Memory B cell (primary cell): ENCODE measurements around the gene RNF13.
"Not testable (repeated sequence)": the region's sequence is repeated elsewhere in the genome, so short reads cannot be mapped to it uniquely, and the experiment has no call there.

ENCODE experiments used
- ATAC-seq: fragments of 150-1000 bp; cut with Tn5 transposase; 2 replicates; pipeline ENCODE4 v1.10.0; 2021; ENCODE audit warnings: low read depth, mild to moderate bottlenecking, moderate library complexity
- DNase-seq, 2 donors: peaks; one replicate each; pipeline ENCODE4 v3.0.0; 2022; ENCODE audit warnings: low spot score in 2 of 2
- H3K27ac Mint-ChIP-seq: one replicate; pipeline ENCODE4 v1.8.0; 2022; ENCODE audit warnings: mild to moderate bottlenecking, moderate library complexity, mixed read lengths
- H3K27me3 Mint-ChIP-seq: one replicate; pipeline ENCODE4 v1.8.0; 2022; ENCODE audit warnings: mixed read lengths
- H3K36me3 Mint-ChIP-seq: one replicate; pipeline ENCODE4 v1.8.0; 2022; ENCODE audit warnings: mild to moderate bottlenecking, mixed read lengths
- H3K4me1 Mint-ChIP-seq: one replicate; pipeline ENCODE4 v1.8.0; 2022; ENCODE audit warnings: mixed read lengths
- H3K4me3 Mint-ChIP-seq: one replicate; pipeline ENCODE4 v1.8.0; 2022; ENCODE audit warnings: mild to moderate bottlenecking, moderate library complexity, mixed read lengths
- H3K9me3 Mint-ChIP-seq: one replicate; pipeline ENCODE4 v1.8.0; 2022; ENCODE audit warnings: mixed read lengths

Gene RNF13

DNA sequence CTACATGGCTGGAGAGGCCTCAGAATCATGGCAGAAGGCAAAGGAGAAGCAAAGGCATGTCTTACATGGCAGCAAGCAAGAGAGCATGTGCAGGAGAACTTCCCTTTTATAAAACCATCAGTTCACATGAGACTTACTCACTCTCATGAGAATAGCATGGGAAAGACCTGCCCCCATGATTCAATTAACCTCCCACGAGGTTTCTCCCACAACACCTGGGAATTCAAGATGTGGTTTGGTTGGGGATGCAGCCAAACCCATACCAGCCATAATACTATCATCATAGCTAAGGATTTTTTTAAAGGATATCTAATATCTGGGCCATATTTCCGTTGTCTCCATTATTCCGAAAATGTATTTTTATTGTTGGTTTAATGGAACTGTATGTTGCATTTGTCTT is 26.5 kb downstream of the RNF13 start:
- peaks cover 38% of the 10 kb centered on the region for H3K36me3 Mint-ChIP-seq
- H3K27ac Mint-ChIP-seq = not testable (repeated sequence)

DNA sequence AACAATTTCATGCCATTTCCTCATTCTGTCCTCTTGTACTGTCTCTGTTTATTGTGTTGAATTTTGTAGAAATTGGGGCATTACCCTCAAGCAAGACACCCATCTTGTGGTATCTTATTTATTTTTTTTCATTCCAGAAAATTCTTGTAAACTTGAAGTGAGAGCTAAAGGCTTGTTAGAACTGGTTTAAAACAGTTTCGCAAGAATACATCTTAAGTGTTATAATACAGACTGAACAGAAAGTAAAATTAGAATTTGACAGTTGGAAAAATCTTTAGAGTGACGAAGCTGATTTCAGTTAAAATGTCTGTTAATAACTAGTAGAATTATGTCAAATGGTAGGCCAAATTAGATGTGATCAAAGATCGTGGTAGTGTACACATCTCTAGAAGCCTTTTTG is 26.9 kb downstream of the RNF13 start:
- Mint-ChIP-seq H3K4me3 (no peak overlapping the region), H3K9me3 (peaks cover 6% of the 10 kb centered on the region), H3K27me3 (no peaks in the 10 kb centered on the region), H3K36me3 (peaks cover 34% of the 10 kb centered on the region), H3K4me1 (peaks cover 26% of the 10 kb centered on the region), H3K27ac (peak overlapping the region; percentile 65)
- DNase-seq = no peak
- no peak for ATAC-seq

More for the DNA sequence above, 26.5 kb downstream of the RNF13 start:
- not testable (repeated sequence) for DNase-seq, ATAC-seq, H3K4me3 Mint-ChIP-seq, H3K27me3 Mint-ChIP-seq
- Mint-ChIP-seq H3K4me1 (peaks cover 24% of the 10 kb centered on the region), H3K9me3 (peaks cover 10% of the 10 kb centered on the region)

DNA sequence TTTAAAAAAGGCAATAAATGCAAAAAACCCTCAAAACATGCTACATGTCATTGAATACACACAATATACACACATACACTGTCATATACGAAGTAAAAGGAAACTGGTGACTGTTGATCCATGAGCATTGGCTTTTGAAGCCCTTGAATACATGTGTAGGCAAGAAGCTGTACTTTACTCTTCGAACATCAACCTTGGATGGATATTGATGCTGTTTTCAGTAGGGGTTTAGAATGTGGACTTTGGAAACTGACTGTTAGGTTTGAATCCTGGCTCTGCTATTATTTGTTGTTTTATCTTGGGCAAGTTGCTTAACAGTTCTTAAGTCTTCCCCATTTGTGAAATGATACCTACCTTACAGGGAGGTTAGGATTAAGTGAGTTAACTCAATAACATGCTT is 30.5 kb downstream of the RNF13 start:
- ATAC-seq (no peak), DNase-seq (no peak)
- Mint-ChIP-seq H3K4me1 (peaks cover 34% of the 10 kb centered on the region), H3K9me3 (peaks cover 5% of the 10 kb centered on the region), H3K27ac (no peak overlapping the region), H3K27me3 (no peaks in the 10 kb centered on the region), H3K36me3 (peaks cover 25% of the 10 kb centered on the region), H3K4me3 (no peak overlapping the region)

DNA sequence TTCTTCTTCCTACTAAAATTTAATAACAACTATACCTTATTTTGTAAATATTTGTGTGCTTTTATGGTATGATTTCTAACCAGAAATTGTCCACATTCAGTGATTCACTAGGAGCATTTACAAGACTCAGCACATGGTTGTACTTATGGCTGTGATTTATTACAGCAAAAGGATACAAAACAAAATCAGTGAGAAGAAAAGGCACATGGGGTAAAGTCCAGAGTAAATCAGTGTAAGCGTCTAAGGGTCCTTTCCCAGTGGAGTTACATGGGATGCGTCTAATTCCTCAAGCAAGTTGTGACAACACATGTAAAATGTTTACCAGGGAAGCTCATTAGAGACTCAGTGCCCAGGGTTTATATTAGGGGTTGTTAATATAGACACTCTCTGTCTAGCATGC is 31.1 kb downstream of the RNF13 start:
- H3K27me3 Mint-ChIP-seq = no peaks in the 10 kb centered on the region
- peaks cover 28% of the 10 kb centered on the region for H3K36me3 Mint-ChIP-seq
- H3K27ac Mint-ChIP-seq = no peak overlapping the region
- H3K4me3 Mint-ChIP-seq = no peak overlapping the region
- ATAC-seq (no peak), DNase-seq (no peak)
- H3K9me3 Mint-ChIP-seq = peaks cover 5% of the 10 kb centered on the region
- peaks cover 36% of the 10 kb centered on the region for H3K4me1 Mint-ChIP-seq

DNA sequence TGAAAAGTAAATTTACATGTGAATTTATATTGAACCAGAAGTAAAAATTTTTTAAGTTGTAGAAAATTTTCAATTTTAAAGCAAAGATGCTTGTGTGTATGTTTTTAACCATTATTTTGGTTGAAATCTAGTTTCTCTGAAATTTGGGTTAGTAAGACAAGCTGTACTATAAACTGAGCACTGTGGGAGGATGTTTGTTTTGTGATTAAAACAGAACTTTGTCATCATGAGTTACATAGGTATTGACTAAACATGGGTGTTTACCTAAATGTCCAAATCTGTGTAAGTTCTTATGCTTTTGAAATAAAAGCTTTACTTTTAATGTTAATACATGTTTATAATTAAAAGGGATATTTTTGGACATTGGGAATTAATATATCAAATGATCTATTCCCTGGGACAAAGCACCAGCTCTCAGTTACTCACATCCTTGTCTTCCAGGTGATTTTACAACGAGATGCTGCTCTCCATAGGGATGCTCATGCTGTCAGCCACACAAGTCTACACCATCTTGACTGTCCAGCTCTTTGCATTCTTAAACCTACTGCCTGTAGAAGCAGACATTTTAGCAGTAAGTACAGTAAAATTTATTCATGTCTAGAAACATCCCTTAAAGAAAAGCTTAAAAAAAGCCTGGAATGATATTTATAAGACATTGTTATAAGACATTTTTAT is 32.7 kb downstream of the RNF13 start:
- H3K36me3 Mint-ChIP-seq = peaks cover 30% of the 10 kb centered on the region
- H3K4me1 Mint-ChIP-seq = peaks cover 28% of the 10 kb centered on the region
- no peak overlapping the region for H3K27ac Mint-ChIP-seq

DNA sequence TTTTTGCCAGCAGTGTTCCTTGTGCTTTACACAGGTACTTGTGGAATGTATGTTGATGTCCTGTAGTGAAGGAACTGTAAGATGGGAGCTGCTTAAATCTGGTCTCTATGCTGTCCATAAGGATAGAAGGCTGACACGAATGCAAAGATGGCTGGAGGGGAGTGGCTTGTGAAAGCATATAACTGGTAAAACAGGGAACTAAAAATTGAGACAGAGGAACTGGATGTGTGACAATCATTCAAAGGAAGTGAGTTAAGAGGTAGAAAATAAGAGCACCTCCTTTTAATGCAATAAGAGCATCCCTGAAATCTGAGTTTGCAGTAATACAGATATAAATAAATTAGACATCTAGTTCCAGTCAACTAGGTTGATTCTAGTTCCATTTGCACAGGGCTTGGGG is 35.2 kb downstream of the RNF13 start:
- peaks cover 2% of the 10 kb centered on the region for H3K9me3 Mint-ChIP-seq
- H3K4me3 Mint-ChIP-seq = no peak overlapping the region
- peaks cover 17% of the 10 kb centered on the region for H3K4me1 Mint-ChIP-seq
- H3K36me3 Mint-ChIP-seq = peaks cover 38% of the 10 kb centered on the region
- no peaks in the 10 kb centered on the region for H3K27me3 Mint-ChIP-seq
- H3K27ac Mint-ChIP-seq = peak overlapping the region; percentile 60
- ATAC-seq (no peak), DNase-seq (no peak)

More for the DNA sequence above, 32.7 kb downstream of the RNF13 start:
- ATAC-seq (no peak), DNase-seq (no peak)
- Mint-ChIP-seq H3K4me3 (no peak overlapping the region), H3K27me3 (no peaks in the 10 kb centered on the region), H3K9me3 (peaks cover 2% of the 10 kb centered on the region)

DNA sequence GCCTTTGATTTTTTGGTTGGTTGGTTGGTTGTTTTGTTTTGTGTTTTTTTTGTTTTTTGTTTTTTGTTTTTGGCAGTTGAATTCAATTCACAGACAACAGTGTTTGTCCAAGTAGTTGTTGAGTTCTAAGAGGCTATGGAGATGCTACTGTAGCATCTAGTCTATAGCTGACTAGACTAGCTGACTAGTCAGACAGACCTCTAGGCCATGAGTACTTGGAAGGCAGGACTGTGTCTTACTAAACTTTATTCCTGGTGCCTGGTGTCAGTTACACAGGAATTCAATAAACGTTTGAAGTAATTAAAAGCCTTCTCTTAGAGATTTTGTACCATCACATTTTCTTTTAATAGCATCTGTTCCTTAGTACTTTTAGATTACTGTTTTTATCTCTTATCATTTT is 35.7 kb downstream of the RNF13 start:
- Mint-ChIP-seq H3K27ac (peak overlapping the region; percentile 60), H3K27me3 (no peaks in the 10 kb centered on the region), H3K36me3 (peaks cover 39% of the 10 kb centered on the region), H3K4me3 (no peak overlapping the region), H3K9me3 (peaks cover 2% of the 10 kb centered on the region), H3K4me1 (peaks cover 17% of the 10 kb centered on the region)
- no peak for ATAC-seq
- no peak for DNase-seq

DNA sequence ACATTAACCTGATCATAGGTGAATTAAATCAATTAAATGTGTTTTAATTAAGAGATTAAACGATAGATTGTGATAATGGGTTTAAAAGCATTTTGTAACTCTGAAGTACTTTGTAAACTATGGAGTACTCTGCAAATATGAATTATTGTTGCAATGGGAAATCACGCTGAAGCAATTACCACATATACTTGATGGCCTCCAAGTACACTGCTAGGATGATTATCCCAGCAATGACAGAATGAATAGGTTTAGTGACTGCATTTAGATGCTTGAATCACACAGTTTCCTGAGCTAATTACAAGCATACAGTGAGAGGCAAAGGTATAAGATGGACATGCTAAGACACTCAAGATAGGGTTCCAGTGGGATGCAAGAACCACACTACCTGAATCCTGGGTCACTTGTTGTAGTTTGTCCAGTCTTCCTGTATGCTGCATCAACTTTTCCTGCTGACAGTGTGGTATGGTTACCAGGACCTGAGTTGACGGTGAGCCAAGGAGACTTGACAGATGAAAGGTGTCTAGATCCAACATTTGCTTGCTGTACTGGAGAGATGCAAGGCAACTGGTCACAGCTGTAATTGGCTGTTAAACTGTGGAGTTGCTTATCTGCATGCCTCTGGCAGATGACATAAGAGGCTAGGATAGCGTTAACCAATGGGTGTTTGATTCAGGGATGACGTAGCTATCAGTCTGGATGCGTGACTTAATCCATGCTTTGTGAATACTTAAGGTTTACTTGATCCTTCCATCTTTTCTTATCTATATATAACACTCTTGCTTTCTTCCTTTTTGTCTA is 38.0 kb downstream of the RNF13 start:
- DNase-seq (no peak), ATAC-seq (no peak)
- Mint-ChIP-seq H3K27me3 (no peaks in the 10 kb centered on the region), H3K4me3 (no peak overlapping the region), H3K36me3 (peaks cover 47% of the 10 kb centered on the region), H3K9me3 (peaks cover 3% of the 10 kb centered on the region), H3K27ac (no peak overlapping the region), H3K4me1 (peaks cover 15% of the 10 kb centered on the region)

DNA sequence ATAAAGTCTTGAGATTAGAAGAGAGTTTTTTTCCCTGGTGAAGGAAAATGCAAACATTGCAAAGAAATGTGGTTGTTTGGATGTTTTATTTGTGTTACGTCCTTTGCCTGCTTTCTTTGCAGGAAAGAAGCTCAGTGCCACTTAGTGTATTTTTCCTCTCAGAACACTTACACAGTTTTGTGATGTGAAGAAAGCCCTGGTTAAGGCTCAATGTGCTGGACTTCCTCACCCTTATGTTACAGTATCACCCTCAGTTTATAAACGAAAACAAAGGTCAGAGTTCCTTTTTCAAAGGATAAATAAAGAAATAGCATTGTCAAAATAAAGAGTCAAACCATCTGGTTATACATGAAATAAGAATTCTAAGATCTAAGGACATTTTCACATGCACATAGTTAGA is 45.9 kb downstream of the RNF13 start:
- Mint-ChIP-seq H3K36me3 (peaks cover 31% of the 10 kb centered on the region), H3K27ac (no peak overlapping the region), H3K9me3 (peaks cover 1% of the 10 kb centered on the region), H3K27me3 (no peaks in the 10 kb centered on the region), H3K4me3 (no peak overlapping the region), H3K4me1 (peaks cover 6% of the 10 kb centered on the region)
- ATAC-seq (no peak), DNase-seq (no peak)

DNA sequence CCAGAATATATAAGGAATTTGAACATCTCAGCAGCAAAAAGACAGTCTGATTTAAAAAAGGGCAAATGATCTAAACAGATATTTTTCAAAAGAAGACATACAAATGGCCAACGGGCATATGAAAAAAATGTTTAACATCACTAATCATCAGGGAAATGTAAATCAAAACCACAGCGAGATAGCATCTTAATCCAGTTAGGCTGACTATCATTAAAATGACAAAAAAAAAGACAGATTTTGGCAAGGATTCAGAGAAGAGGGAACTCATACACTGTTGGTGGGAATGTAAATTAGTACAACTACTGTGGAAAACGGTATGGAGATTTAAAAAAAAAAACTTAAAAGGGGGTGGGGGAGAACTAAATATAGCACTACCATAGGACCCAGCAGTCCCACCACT is 47.9 kb downstream of the RNF13 start:
- H3K4me3 Mint-ChIP-seq = no peak overlapping the region
- peaks cover 2% of the 10 kb centered on the region for H3K9me3 Mint-ChIP-seq
- no peaks in the 10 kb centered on the region for H3K27me3 Mint-ChIP-seq
- ATAC-seq (no peak), DNase-seq (no peak)
- H3K4me1 Mint-ChIP-seq = peaks cover 3% of the 10 kb centered on the region
- H3K27ac Mint-ChIP-seq = no peak overlapping the region
- H3K36me3 Mint-ChIP-seq = peaks cover 31% of the 10 kb centered on the region

DNA sequence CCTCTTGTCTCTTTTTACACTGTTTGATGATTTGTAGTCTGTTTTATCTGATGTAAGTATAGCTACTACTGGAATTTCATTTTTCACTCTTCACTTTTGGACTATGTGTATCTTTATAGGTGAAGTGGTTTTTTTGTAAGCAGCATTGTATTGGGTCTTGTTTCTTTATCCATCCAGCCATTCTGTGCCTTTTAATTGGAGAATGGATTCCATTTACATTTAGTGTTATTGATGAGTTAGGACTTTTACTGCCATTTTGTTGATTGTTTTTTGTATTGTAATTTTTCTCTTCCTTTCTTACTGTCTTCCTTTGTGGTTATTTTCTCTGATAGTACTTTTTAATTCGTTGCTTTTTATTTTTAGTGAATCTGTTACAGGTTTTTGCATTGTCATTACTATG is 54.5 kb downstream of the RNF13 start:
- H3K36me3 Mint-ChIP-seq = peaks cover 49% of the 10 kb centered on the region
- no peaks in the 10 kb centered on the region for H3K27me3 Mint-ChIP-seq
- DNase-seq (no peak), ATAC-seq (no peak)
- peaks cover 19% of the 10 kb centered on the region for H3K9me3 Mint-ChIP-seq
- H3K4me1 Mint-ChIP-seq = peaks cover 5% of the 10 kb centered on the region
- H3K4me3 Mint-ChIP-seq = no peak overlapping the region
- H3K27ac Mint-ChIP-seq = no peak overlapping the region

DNA sequence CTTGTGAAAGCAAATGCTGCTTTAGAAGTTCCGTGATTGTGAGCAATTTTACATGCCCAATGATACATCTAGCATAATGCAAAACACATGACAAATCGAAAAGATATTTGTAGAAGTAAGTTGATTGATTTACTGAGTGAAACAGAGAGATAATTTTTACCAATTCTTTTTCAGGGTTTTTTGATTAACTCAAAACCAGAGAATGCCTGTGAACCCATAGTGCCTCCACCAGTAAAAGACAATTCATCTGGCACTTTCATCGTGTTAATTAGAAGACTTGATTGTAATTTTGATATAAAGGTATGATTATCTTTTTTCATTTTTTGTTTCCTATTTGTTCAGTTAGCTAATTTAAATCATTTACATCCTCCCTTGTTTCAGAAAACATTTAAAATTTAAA is 58.8 kb downstream of the RNF13 start:
- DNase-seq (no peak), ATAC-seq (no peak)
- H3K9me3 Mint-ChIP-seq = peaks cover 17% of the 10 kb centered on the region
- H3K4me1 Mint-ChIP-seq = peaks cover 8% of the 10 kb centered on the region
- peaks cover 35% of the 10 kb centered on the region for H3K36me3 Mint-ChIP-seq
- no peaks in the 10 kb centered on the region for H3K27me3 Mint-ChIP-seq
- H3K27ac Mint-ChIP-seq = no peak overlapping the region
- no peak overlapping the region for H3K4me3 Mint-ChIP-seq

DNA sequence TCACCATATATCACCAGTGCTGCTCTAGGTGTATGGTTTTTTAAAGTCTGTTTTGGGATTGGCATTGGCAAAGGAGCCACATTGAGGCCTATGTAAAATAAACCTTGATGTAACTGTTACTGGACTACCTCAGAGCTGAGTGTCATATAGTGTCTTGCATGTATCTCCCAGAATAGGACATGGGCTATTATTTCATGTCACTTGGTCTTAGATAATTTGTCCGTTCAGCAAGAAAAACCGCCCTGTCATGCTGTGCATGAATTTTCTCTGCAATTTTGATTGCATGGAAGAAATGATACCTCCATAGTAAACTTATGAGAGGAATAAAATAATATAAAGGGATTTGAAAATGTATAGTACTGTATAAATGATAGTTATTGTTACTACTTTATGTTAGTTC is 59.6 kb downstream of the RNF13 start:
- ATAC-seq = no peak
- Mint-ChIP-seq H3K27ac (no peak overlapping the region), H3K36me3 (peaks cover 29% of the 10 kb centered on the region), H3K4me3 (no peak overlapping the region), H3K9me3 (peaks cover 11% of the 10 kb centered on the region), H3K27me3 (no peaks in the 10 kb centered on the region), H3K4me1 (peaks cover 8% of the 10 kb centered on the region)
- no peak for DNase-seq

DNA sequence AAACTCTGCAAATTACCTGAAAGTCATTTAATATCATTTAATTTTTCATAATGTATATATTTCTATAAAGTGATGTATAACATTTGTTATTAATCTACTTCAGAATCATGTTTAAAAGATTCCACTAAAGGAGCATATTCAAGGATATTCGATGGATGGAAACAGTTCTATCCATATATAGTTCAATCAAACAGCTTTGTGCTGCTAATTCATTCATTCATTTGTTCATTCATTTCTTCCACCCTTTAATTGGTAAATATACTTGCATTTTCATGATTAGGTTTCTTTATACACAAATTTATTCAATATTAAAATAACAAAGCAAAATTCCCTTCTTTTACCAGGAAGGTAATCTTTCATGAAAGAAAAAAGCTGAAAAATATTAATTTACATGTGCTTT is 64.7 kb downstream of the RNF13 start:
- Mint-ChIP-seq H3K4me3 (no peak overlapping the region), H3K4me1 (peaks cover 6% of the 10 kb centered on the region), H3K27ac (no peak overlapping the region), H3K36me3 (peaks cover 8% of the 10 kb centered on the region), H3K9me3 (peaks cover 1% of the 10 kb centered on the region), H3K27me3 (no peaks in the 10 kb centered on the region)
- no peak for ATAC-seq
- DNase-seq = no peak
